Neural cell (in vitro differentiated cells): ENCODE measurements around the gene SSX1. TPM values are rescaled to one million over a fixed set of nuclear protein-coding genes. Genes with fewer than 3 reads are reported as not detected.
"Not testable (repeated sequence)": the region's sequence is repeated elsewhere in the genome, so short reads cannot be mapped to it uniquely, and the experiment has no call there.

Experiments used
- H2AFZ ChIP-seq: fragments of 200-600, 300-800 bp; sonication (generic), shearing (Covaris generic); 2 replicates; pipeline ENCODE4 v1.6.0; 2014; ENCODE audit warnings: low read depth, mild to moderate bottlenecking, antibody characterized with exemption, low read length, moderate library complexity
- H3F3A ChIP-seq: fragments of 200-600 bp; shearing (Covaris generic); 2 replicates; pipeline ENCODE4 v1.6.1; 2016; ENCODE audit warnings: mild to moderate bottlenecking, moderate library complexity, mixed read lengths, antibody characterized with exemption, low read length; ENCODE audit not compliant: insufficient read depth, poor library complexity, severe bottlenecking
- H3K27ac ChIP-seq: fragments of 200-600, 300-800 bp; sonication (generic), shearing (Covaris generic); 2 replicates; pipeline ENCODE4 v1.5.1; 2014; ENCODE audit warnings: mild to moderate bottlenecking, low read length, moderate library complexity
- H3K27me3 ChIP-seq: fragments of 300-800, 200-600 bp; sonication (generic), shearing (Covaris generic); 2 replicates; pipeline ENCODE4 v1.6.0; 2014; ENCODE audit warnings: mild to moderate bottlenecking, low read depth, low read length, moderate library complexity; ENCODE audit not compliant: insufficient read depth
- H3K36me3 ChIP-seq: fragments of 300-800, 200-600 bp; sonication (generic), shearing (Covaris generic); 2 replicates; pipeline ENCODE4 v1.5.1; 2014; ENCODE audit warnings: mild to moderate bottlenecking, antibody characterized with exemption, low read length, moderate library complexity; ENCODE audit not compliant: insufficient read depth
- H3K4me2 ChIP-seq: fragments of 300-800, 200-600 bp; sonication (generic), shearing (Covaris generic); 2 replicates; pipeline ENCODE4 v1.6.0; 2014; ENCODE audit warnings: mild to moderate bottlenecking, low read length
- H3K4me3 ChIP-seq: fragments of 300-800, 200-600 bp; sonication (generic), shearing (Covaris generic); 2 replicates; pipeline ENCODE4 v1.5.1; 2014; ENCODE audit warnings: mild to moderate bottlenecking, low read length, moderate library complexity
- H3K79me2 ChIP-seq: fragments of 200-600 bp; shearing (Covaris generic); replicated peaks from 2 replicates; pipeline ENCODE4 v1.6.0; 2014; ENCODE audit warnings: mild to moderate bottlenecking, low read length, moderate library complexity; ENCODE audit not compliant: insufficient read depth
- H3K9ac ChIP-seq: fragments of 300-800, 200-600 bp; sonication (generic), shearing (Covaris generic); 2 replicates; pipeline ENCODE4 v1.6.1; 2016; ENCODE audit warnings: mild to moderate bottlenecking, low read length, mixed read lengths
- H3K9me2 ChIP-seq: fragments of 200-600 bp; shearing (Covaris generic); 2 replicates; pipeline ENCODE4 v1.6.1; 2016; ENCODE audit warnings: mild to moderate bottlenecking, low read length, mixed read lengths; ENCODE audit not compliant: insufficient read depth
- H3K9me3 ChIP-seq: fragments of 200-600, 300-800 bp; sonication (generic), shearing (Covaris generic); 2 replicates; pipeline ENCODE4 v1.6.1; 2016; ENCODE audit warnings: mild to moderate bottlenecking, mixed run types, low read length, moderate library complexity, mixed read lengths
- H4K20me1 ChIP-seq: fragments of 200-600 bp; shearing (Covaris generic); 2 replicates; pipeline ENCODE4 v1.6.1; 2016; ENCODE audit warnings: mild to moderate bottlenecking, mixed run types; ENCODE audit not compliant: insufficient read depth
- polyA minus RNA-seq: library from RNA; depleted of rRNA, polyadenylated mRNA; stranded (reverse); fragments of >200 nt; gene quantifications from 2 replicates; pipeline ENCODE4 v1.2.3, GENCODE V29; 2014
- polyA plus RNA-seq: library from polyadenylated mRNA; depleted of rRNA; stranded (reverse); fragments of >200 nt; gene quantifications from 2 replicates; pipeline ENCODE4 v1.2.3, GENCODE V29; 2014

The SSX1 gene
- polyA plus RNA-seq (not detected in 2 replicates), polyA minus RNA-seq (not detected in 2 replicates)

- not testable (repeated sequence) for H3K4me2 ChIP-seq, H3K36me3 ChIP-seq, H3K4me3 ChIP-seq, H3K9me3 ChIP-seq, H3F3A ChIP-seq, H2AFZ ChIP-seq, H3K9ac ChIP-seq, H3K27me3 ChIP-seq, H3K79me2 ChIP-seq, H3K27ac ChIP-seq, H3K9me2 ChIP-seq, H4K20me1 ChIP-seq
These were observed at the start of gene SSX1 for GRCh38 chrX:48255062-48255796. TSS of gene SSX1 (plus strand) at chrX:48255392. CDS start at chrX:48257242, 1,850 bp downstream.

DNA sequence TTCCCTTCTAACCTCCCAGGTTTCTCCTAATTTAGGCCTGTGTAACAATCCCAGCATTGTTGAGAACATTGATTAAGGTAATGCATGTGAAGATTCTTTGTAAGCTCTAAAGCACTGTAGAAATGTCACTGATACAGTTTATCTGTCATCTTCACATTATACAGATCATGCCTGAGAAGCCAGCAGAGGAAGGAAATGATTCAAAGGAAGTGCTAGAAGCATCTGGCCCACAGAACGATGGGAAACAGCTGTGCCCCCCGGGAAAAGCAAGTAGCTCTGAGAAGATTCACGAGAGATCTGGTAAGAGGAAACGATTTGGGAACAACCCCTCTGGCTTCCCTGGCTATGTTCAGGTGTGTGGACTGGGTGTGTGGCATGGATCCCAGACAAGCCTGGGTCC is 40.9 kb upstream of the SSX1 start:
- H3K4me3 ChIP-seq, H3K27ac ChIP-seq: not testable (repeated sequence)

GRCh38 chrX:48224196-48224595 is 31.0 kb upstream of the SSX1 start:
- H3K27ac ChIP-seq, H2AFZ ChIP-seq, H3K4me2 ChIP-seq, H3K79me2 ChIP-seq, H3K9me2 ChIP-seq, H3F3A ChIP-seq, H4K20me1 ChIP-seq, H3K36me3 ChIP-seq, H3K9me3 ChIP-seq, H3K4me3 ChIP-seq, H3K27me3 ChIP-seq, H3K9ac ChIP-seq: not testable (repeated sequence)

More for the DNA sequence above, 40.9 kb upstream of the SSX1 start:
- H3K36me3 ChIP-seq, H3K9me3 ChIP-seq, H2AFZ ChIP-seq, H3K27me3 ChIP-seq, H3K9ac ChIP-seq, H4K20me1 ChIP-seq, H3K79me2 ChIP-seq, H3K4me2 ChIP-seq, H3K9me2 ChIP-seq, H3F3A ChIP-seq: not testable (repeated sequence)

- H3K79me2 ChIP-seq = not testable (repeated sequence)
These were observed 2.2 kb upstream of the SSX1 start for GRCh38 chrX:48252945-48253344.

DNA sequence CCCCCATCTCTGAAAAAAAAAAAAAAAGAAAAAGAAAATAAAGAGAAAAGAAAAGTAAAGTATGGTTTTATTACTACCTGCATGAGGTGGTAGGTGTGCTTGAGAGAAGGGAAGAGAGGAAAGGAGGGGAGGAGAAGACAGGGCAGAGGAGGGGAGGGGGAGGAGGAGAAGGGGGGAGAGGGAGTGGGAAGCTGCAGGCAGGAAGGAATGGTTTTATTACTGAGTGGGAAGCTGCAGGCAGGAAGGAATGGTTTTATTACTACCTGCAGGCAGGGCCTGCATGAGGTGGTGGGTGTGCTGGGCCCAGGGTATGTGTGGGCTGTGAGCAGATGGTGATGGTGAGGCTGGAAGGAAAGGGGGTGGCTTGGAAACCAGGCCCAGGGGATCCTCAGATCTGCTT is 19.2 kb downstream of the SSX1 start:
- not testable (repeated sequence) for H4K20me1 ChIP-seq, H3K9me2 ChIP-seq, H3K9me3 ChIP-seq, H3K4me3 ChIP-seq, H3K79me2 ChIP-seq, H3K36me3 ChIP-seq, H2AFZ ChIP-seq, H3K27me3 ChIP-seq, H3K9ac ChIP-seq, H3K4me2 ChIP-seq, H3K27ac ChIP-seq, H3F3A ChIP-seq

More at GRCh38 chrX:48252945-48253344, 2.2 kb upstream of the SSX1 start:
- not testable (repeated sequence) for H3K9me3 ChIP-seq, H2AFZ ChIP-seq, H3K4me3 ChIP-seq, H3K27me3 ChIP-seq, H4K20me1 ChIP-seq, H3F3A ChIP-seq, H3K9me2 ChIP-seq, H3K4me2 ChIP-seq, H3K36me3 ChIP-seq, H3K9ac ChIP-seq, H3K27ac ChIP-seq
